Loucy (cell line): ENCODE measurements around the gene MIER3.

Experiments
- H2AFZ ChIP-seq: fragments of 200-600 bp; sonication (generic); 2 replicates; pipeline ENCODE4 v1.6.0; 2016; ENCODE audit warnings: antibody characterized with exemption, mild to moderate bottlenecking, low read length, moderate library complexity
- H3F3A ChIP-seq: fragments of 200-600 bp; 2 replicates; pipeline ENCODE4 v1.6.0; 2016; ENCODE audit warnings: antibody characterized with exemption, low read depth, mild to moderate bottlenecking
- H3K27me3 ChIP-seq: fragments of 200-600 bp; sonication (generic); 2 replicates; pipeline ENCODE4 v1.6.1; 2014; ENCODE audit warnings: low read length, mild to moderate bottlenecking; ENCODE audit not compliant: insufficient read depth, poor library complexity, severe bottlenecking
- H3K36me3 ChIP-seq: fragments of 200-600 bp; sonication (generic); 2 replicates; pipeline ENCODE4 v1.6.1; 2016; ENCODE audit warnings: low read length; ENCODE audit not compliant: insufficient read depth
- H3K4me1 ChIP-seq: fragments of 200-600 bp; sonication (generic); 2 replicates; pipeline ENCODE4 v1.5.1; 2014; ENCODE audit warnings: low read length, mild to moderate bottlenecking; ENCODE audit not compliant: insufficient read depth, poor library complexity, severe bottlenecking
- H3K4me2 ChIP-seq: fragments of 200-600 bp; sonication (generic); 2 replicates; pipeline ENCODE4 v1.6.0; 2014; ENCODE audit warnings: antibody characterized with exemption, low read length, low read depth, mild to moderate bottlenecking; ENCODE audit not compliant: poor library complexity, severe bottlenecking
- H3K4me3 ChIP-seq: fragments of 200-600 bp; sonication (generic); 2 replicates; pipeline ENCODE4 v1.5.1; 2014; ENCODE audit warnings: low read length, mild to moderate bottlenecking, mixed read lengths; ENCODE audit not compliant: poor library complexity, severe bottlenecking
- H3K79me2 ChIP-seq: fragments of 200-600 bp; sonication (generic); 2 replicates; pipeline ENCODE4 v1.6.1; 2014; ENCODE audit warnings: low read length; ENCODE audit not compliant: insufficient read depth
- H3K9ac ChIP-seq: fragments of 200-600 bp; sonication (generic); 2 replicates; pipeline ENCODE4 v1.6.0; 2014; ENCODE audit warnings: mild to moderate bottlenecking, low read depth, low read length, moderate library complexity; ENCODE audit not compliant: poor library complexity, severe bottlenecking
- H3K9me2 ChIP-seq: fragments of 200-600 bp; sonication (generic); replicated peaks from 2 replicates; pipeline ENCODE4 v1.6.1; 2016; ENCODE audit warnings: low read depth, low read length, mixed read lengths
- H3K9me3 ChIP-seq: fragments of 200-600 bp; sonication (generic); 2 replicates; pipeline ENCODE4 v1.6.1; 2014; ENCODE audit warnings: mild to moderate bottlenecking, antibody characterized with exemption, low read length, low read depth; ENCODE audit not compliant: insufficient read depth
- H4K20me1 ChIP-seq: fragments of 200-600 bp; sonication (generic); 2 replicates; pipeline ENCODE4 v1.6.0; 2014; ENCODE audit warnings: antibody characterized with exemption, low read length, mild to moderate bottlenecking; ENCODE audit not compliant: insufficient read depth, poor library complexity, severe bottlenecking
- EZH2phosphoT487 ChIP-seq: fragments of 200-600 bp; IDR thresholded peaks from 2 replicates; pipeline ENCODE4 v1.6.1; 2018; ENCODE audit warnings: antibody characterized with exemption, mild to moderate bottlenecking, moderate library complexity, borderline replicate concordance
- TF ChIP-seq, protein P1 (sequence below): fragments of 200-600 bp; sonication (generic); conservative IDR thresholded peaks from 2 replicates; pipeline ENCODE4 v1.5.1; 2014; ENCODE audit warnings: mild to moderate bottlenecking, antibody characterized with exemption, low read length

MIER3 gene

DNA sequence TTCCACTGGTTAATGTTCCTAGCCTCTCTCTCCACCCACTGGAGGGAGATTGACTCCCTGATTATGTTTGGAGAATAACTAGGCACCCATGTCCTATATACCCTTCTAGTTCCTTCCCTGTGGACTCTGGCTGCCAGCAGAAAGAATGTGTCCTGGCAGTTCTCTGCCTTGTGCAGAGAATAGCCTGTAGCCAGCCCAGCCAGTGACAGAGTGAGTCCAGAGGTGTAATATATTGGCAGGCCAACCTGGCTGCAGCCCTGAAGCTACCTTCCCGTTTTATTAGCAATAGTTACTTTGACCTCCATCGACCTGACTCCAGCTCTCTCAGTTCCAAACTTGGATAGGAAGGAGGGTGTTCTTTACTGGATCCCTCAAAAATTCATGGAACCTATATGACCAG, 34.4 kb downstream of the MIER3 start:
- H3F3A ChIP-seq, result no peaks in the 10 kb centered on the region
- no peaks in the 10 kb centered on the region for H3K9me3 ChIP-seq
- no peak overlapping the region for H3K4me2 ChIP-seq
- H3K27me3 ChIP-seq, result no peaks in the 10 kb centered on the region
- no peak overlapping the region for H2AFZ ChIP-seq
- H3K36me3 ChIP-seq, result peaks cover 15% of the 10 kb centered on the region; the same call in 1 of the 2 replicates
- no peaks in the 10 kb centered on the region for H4K20me1 ChIP-seq
- TF ChIP-seq, protein P1, sequence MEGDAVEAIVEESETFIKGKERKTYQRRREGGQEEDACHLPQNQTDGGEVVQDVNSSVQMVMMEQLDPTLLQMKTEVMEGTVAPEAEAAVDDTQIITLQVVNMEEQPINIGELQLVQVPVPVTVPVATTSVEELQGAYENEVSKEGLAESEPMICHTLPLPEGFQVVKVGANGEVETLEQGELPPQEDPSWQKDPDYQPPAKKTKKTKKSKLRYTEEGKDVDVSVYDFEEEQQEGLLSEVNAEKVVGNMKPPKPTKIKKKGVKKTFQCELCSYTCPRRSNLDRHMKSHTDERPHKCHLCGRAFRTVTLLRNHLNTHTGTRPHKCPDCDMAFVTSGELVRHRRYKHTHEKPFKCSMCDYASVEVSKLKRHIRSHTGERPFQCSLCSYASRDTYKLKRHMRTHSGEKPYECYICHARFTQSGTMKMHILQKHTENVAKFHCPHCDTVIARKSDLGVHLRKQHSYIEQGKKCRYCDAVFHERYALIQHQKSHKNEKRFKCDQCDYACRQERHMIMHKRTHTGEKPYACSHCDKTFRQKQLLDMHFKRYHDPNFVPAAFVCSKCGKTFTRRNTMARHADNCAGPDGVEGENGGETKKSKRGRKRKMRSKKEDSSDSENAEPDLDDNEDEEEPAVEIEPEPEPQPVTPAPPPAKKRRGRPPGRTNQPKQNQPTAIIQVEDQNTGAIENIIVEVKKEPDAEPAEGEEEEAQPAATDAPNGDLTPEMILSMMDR, result no peak
- TF ChIP-seq EZH2phosphoT487, result no peak
- H3K9me2 ChIP-seq, result no peaks in the 10 kb centered on the region
- H3K4me1 ChIP-seq, result no peaks in the 10 kb centered on the region
- no peak overlapping the region for H3K4me3 ChIP-seq
- no peak overlapping the region for H3K9ac ChIP-seq
- H3K79me2 ChIP-seq, result no peaks in the 10 kb centered on the region

DNA sequence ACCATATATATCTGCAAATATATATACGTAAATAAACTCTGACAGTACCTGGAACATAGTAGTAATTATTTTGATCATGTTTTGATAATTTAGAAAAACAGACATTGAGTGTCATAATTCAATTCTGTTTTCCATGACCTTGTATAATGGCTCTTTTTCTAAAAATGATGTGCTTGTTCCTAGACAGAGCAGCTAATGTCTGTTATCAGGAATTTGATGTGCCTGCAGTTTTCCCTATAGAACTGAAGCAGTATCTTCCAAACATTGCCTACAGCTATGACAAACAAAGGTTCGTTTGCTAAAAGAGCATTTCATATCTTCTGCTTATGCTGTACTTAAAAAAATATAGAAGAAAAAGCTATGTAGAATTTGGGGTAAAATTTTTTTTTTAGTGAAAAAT, 37.2 kb downstream of the MIER3 start:
- H3K36me3 ChIP-seq, result no peaks in the 10 kb centered on the region
- H3K27me3 ChIP-seq, result no peaks in the 10 kb centered on the region
- no peak overlapping the region for H3K9ac ChIP-seq
- TF ChIP-seq, protein P1, result no peak
- no peak for TF ChIP-seq EZH2phosphoT487
- peaks cover 15% of the 10 kb centered on the region for H3K79me2 ChIP-seq
- H3K4me2 ChIP-seq, result no peak overlapping the region
- H3K9me3 ChIP-seq, result no peaks in the 10 kb centered on the region
- H3K4me1 ChIP-seq, result peaks cover 14% of the 10 kb centered on the region
- H3F3A ChIP-seq, result no peaks in the 10 kb centered on the region
- H3K4me3 ChIP-seq, result no peak overlapping the region
- H3K9me2 ChIP-seq, result no peaks in the 10 kb centered on the region
- H2AFZ ChIP-seq, result no peak overlapping the region
- no peaks in the 10 kb centered on the region for H4K20me1 ChIP-seq

DNA sequence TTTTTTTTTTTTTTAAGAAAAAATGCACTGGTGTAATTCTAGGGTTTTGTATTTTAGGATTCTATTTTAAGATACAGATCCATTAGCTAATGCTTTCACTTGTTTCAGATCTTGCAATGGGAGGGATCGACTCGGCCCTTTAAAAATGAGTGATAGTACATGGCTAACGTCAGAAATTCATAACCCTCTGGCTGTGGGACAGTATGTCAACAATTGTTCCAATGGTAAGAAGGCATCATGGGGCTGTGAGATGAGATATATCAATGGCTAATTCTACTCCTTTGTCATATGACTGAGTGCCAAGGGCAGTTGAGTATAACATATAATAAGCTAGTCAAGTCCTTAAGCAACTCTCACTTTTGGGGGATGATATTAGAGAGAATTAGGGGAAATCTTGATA, 38.2 kb downstream of the MIER3 start:
- no peaks in the 10 kb centered on the region for H3F3A ChIP-seq
- H3K4me1 ChIP-seq, result peaks cover 16% of the 10 kb centered on the region
- no peak overlapping the region for H3K4me3 ChIP-seq
- no peaks in the 10 kb centered on the region for H3K9me2 ChIP-seq
- no peaks in the 10 kb centered on the region for H4K20me1 ChIP-seq
- TF ChIP-seq, protein P1, result no peak
- no peak for TF ChIP-seq EZH2phosphoT487
- H3K79me2 ChIP-seq, result peaks cover 15% of the 10 kb centered on the region
- no peak overlapping the region for H3K4me2 ChIP-seq
- no peaks in the 10 kb centered on the region for H3K36me3 ChIP-seq
- H3K27me3 ChIP-seq, result no peaks in the 10 kb centered on the region
- H2AFZ ChIP-seq, result no peak overlapping the region
- no peaks in the 10 kb centered on the region for H3K9me3 ChIP-seq
- no peak overlapping the region for H3K9ac ChIP-seq
